Keratinocyte (primary cell): ENCODE results near the gene FDXR. TPM values are rescaled to one million over a fixed set of nuclear protein-coding genes. Genes with fewer than 3 reads are reported as not detected.

Experiments
- DNase-seq: peaks from one replicate; pipeline ENCODE4 v3.0.0-alpha.2; 2011; ENCODE audit warnings: low read depth, missing footprints, low spot score
- FAIRE-seq: peaks from 2 replicates; lab custom pipeline; 2011; peaks lifted over from hg19 to GRCh38; lab: Jason Lieb, UNC
- H2AFZ ChIP-seq: 2 replicates; pipeline ENCODE4 v1.6.0; 2012; ENCODE audit warnings: low read length, control low read depth, inconsistent platforms; ENCODE audit not compliant: control insufficient read depth
- H3K27ac ChIP-seq: 2 replicates; pipeline ENCODE4 v1.5.1; 2011; ENCODE audit warnings: low read length; ENCODE audit not compliant: control insufficient read depth, insufficient read depth
- H3K27me3 ChIP-seq: 3 replicates; pipeline ENCODE4 v1.6.0; 2011; ENCODE audit warnings: low read length; ENCODE audit not compliant: control insufficient read depth, insufficient read depth; ENCODE audit errors: extremely low read depth
- H3K36me3 ChIP-seq, 2 experiments: 2 replicates in 1 of 2; 3 replicates in 1 of 2; pipeline ENCODE4 v1.5.1; 2011; ENCODE audit warnings: low read length in 2 of 2, mild to moderate bottlenecking in 1 of 2; ENCODE audit not compliant: control insufficient read depth in 2 of 2, insufficient read depth in 2 of 2; ENCODE audit errors: extremely low read depth in 1 of 2
- H3K4me1 ChIP-seq: 3 replicates; pipeline ENCODE4 v1.5.1; 2011; ENCODE audit warnings: low read length; ENCODE audit not compliant: control insufficient read depth, insufficient read depth; ENCODE audit errors: extremely low read depth
- H3K4me2 ChIP-seq: 3 replicates; pipeline ENCODE4 v1.6.0; 2011; ENCODE audit warnings: low read depth, low read length; ENCODE audit not compliant: control insufficient read depth, insufficient read depth; ENCODE audit errors: extremely low read depth
- H3K4me3 ChIP-seq, 3 experiments: fragments of 200-600 bp in 1 of 3; sonication (generic) in 1 of 3; 2 replicates in 2 of 3; 3 replicates in 1 of 3; pipeline ENCODE4 v1.5.1; 2011 to 2016; ENCODE audit warnings: low read length in 3 of 3, mild to moderate bottlenecking in 3 of 3, control low read depth in 2 of 3, inconsistent platforms in 1 of 3, low read depth in 1 of 3, mixed read lengths in 1 of 3, mixed run types in 1 of 3, moderate library complexity in 1 of 3; ENCODE audit not compliant: control insufficient read depth in 2 of 3, insufficient read depth in 2 of 3; ENCODE audit errors: extremely low read depth in 1 of 3
- H3K79me2 ChIP-seq: 2 replicates; pipeline ENCODE4 v1.6.0; 2012; ENCODE audit warnings: low read length; ENCODE audit not compliant: control insufficient read depth, insufficient read depth
- H3K9ac ChIP-seq: 3 replicates; pipeline ENCODE4 v1.6.0; 2011; ENCODE audit warnings: low read length; ENCODE audit not compliant: control insufficient read depth, insufficient read depth; ENCODE audit errors: extremely low read depth
- H3K9me1 ChIP-seq: 3 replicates; pipeline ENCODE4 v1.6.0; 2011; ENCODE audit warnings: low read length; ENCODE audit not compliant: control insufficient read depth, insufficient read depth; ENCODE audit errors: extremely low read depth
- H3K9me3 ChIP-seq: 2 replicates; pipeline ENCODE4 v1.5.1; 2012; ENCODE audit warnings: low read depth, low read length; ENCODE audit not compliant: control insufficient read depth
- H4K20me1 ChIP-seq: 3 replicates; pipeline ENCODE4 v1.6.0; 2011; ENCODE audit warnings: low read length; ENCODE audit not compliant: control insufficient read depth, insufficient read depth; ENCODE audit errors: extremely low read depth
- EZH2 ChIP-seq: IDR thresholded peaks from one replicate; pipeline ENCODE4 v1.6.1; 2012; ENCODE audit warnings: inconsistent platforms, mild to moderate bottlenecking, low read length, moderate library complexity
- dilution Hi-C: fragments of 300-500 bp; cut with MboI; formaldehyde crosslinking; loops from one replicate; pipeline ENCODE4 v1.7.0; 2020; ENCODE audit warnings: low sequenced_read_pairs; ENCODE audit not compliant: extremely low pct_ligation_motif_present
- polyA plus RNA-seq, 5 experiments: library from polyadenylated mRNA; depleted of rRNA in 3 of 5; stranded (reverse) in 3 of 5; stranded (forward) in 1 of 5; unstranded in 1 of 5; fragments of >200 nt; gene quantifications; 1 replicate in 1 of 5; 2 replicates in 3 of 5; 3 replicates in 1 of 5; pipeline versions ENCODE4 v1.2.1 to v1.2.3, GENCODE V29; 2011 to 2012; ENCODE audit warnings: missing spikeins in 2 of 5, low read depth in 1 of 5, low replicate concordance in 1 of 5
- TF ChIP-seq, protein P1 (sequence below), 3 experiments: IDR thresholded peaks in 1 of 3; conservative IDR thresholded peaks in 1 of 3; optimal IDR thresholded peaks in 1 of 3; 2 replicates in 2 of 3; 3 replicates in 1 of 3; pipeline versions ENCODE3 to v1.5.1; 2011; ENCODE audit warnings: low read length in 3 of 3, mild to moderate bottlenecking in 3 of 3, moderate library complexity in 2 of 3, control low read depth in 1 of 3, inconsistent platforms in 1 of 3; ENCODE audit not compliant: insufficient read depth in 2 of 3; ENCODE audit errors: extremely low read depth in 1 of 3

Gene FDXR
- polyA plus RNA-seq, 1 donor (not counting 4 experiments of a cell fraction or from before 2014, with no cell fraction given): 12.0 TPM

DNA sequence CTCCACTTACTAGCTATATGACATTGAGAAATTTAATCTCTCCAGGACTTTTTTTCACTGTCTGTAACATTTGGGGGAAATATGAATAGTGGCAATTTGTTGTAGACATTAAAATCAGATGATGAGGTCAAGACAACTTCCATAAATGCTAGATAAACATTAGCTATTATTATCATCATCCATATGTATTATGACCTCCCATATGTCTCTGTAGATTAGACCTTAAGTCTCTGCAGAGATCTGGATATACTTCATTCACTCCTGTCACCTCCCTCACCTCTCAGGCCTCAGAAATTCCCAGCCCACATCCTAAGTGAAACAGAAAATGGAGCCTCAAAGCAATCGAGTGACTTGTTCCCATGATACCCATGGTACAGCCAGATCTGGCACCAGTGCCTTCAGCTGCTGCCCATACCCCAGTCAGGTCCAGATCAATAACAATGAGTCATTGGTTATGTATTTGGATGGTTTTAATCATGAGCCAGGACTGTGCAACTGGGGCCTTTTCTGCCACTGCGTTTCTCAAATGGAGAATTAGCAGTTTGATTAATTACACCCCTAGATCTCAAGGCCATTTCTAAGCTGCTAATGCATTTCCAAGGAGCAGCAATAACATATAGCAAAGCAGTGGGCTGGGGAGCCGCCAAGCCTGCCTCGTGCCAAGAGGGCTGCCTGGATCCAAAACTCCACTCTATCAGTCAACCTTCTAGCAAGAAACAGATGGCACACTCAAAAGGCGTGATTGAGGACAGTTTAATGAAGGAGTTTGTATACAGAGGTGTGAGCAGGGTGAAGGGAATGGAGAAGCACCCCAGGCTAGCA lies 2.6 kb upstream of the FDXR start:
- TF ChIP-seq, protein P1, sequence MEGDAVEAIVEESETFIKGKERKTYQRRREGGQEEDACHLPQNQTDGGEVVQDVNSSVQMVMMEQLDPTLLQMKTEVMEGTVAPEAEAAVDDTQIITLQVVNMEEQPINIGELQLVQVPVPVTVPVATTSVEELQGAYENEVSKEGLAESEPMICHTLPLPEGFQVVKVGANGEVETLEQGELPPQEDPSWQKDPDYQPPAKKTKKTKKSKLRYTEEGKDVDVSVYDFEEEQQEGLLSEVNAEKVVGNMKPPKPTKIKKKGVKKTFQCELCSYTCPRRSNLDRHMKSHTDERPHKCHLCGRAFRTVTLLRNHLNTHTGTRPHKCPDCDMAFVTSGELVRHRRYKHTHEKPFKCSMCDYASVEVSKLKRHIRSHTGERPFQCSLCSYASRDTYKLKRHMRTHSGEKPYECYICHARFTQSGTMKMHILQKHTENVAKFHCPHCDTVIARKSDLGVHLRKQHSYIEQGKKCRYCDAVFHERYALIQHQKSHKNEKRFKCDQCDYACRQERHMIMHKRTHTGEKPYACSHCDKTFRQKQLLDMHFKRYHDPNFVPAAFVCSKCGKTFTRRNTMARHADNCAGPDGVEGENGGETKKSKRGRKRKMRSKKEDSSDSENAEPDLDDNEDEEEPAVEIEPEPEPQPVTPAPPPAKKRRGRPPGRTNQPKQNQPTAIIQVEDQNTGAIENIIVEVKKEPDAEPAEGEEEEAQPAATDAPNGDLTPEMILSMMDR (optimal IDR thresholded peaks at IDR 0.05 in 1 of 3, IDR thresholded peaks at IDR 0.05 in 1 of 3, conservative IDR thresholded peaks at IDR 0.05 in 1 of 3; ENCODE audit: extremely low read depth in 1 of 3, insufficient read depth in 2 of 3, low read length in 3 of 3): no peak
- TF ChIP-seq EZH2: no peak
- H3K79me2 ChIP-seq: peaks cover 8% of the 10 kb centered on the region
- no peak for DNase-seq
- no peak overlapping the region for H2AFZ ChIP-seq
- H3K4me3 ChIP-seq: no peak overlapping the region
- H3K4me2 ChIP-seq: no peak overlapping the region
- H3K9ac ChIP-seq: no peak overlapping the region
- no peaks in the 10 kb centered on the region for H3K36me3 ChIP-seq
- H3K9me1 ChIP-seq: no peaks in the 10 kb centered on the region
- H3K27me3 ChIP-seq: no peaks in the 10 kb centered on the region
- H3K27ac ChIP-seq: no peak overlapping the region
- H3K9me3 ChIP-seq: no peaks in the 10 kb centered on the region
- peaks cover 30% of the 10 kb centered on the region for H3K4me1 ChIP-seq
- dilution Hi-C loops: no loop called here
- FAIRE-seq: no peak
- H4K20me1 ChIP-seq: no peaks in the 10 kb centered on the region

DNA sequence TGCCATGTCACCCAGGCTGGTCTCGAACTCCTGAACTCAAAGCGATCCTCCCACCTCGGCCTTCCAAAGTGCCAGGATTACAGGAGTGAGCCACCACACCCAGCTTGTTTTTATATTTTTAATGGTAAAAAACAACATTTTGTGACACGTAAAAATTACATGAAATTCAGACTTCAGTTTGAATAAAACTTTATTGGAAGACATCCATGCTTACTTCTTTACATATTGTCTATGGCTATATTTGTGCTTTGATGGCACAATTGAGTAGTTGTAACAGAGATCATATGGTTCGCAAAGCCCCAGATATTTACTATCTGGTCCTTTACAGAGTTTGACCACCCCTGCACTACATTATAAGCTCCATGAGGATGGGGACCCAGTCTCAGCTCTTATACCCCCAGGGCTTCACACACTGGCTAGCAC lies 1.8 kb upstream of the FDXR start:
- peaks cover 30% of the 10 kb centered on the region for H3K4me1 ChIP-seq
- H3K9ac ChIP-seq: no peak overlapping the region
- H4K20me1 ChIP-seq: no peaks in the 10 kb centered on the region
- dilution Hi-C loops: no loop called here
- TF ChIP-seq, protein P1 (optimal IDR thresholded peaks at IDR 0.05 in 1 of 3, IDR thresholded peaks at IDR 0.05 in 1 of 3, conservative IDR thresholded peaks at IDR 0.05 in 1 of 3; ENCODE audit: extremely low read depth in 1 of 3, insufficient read depth in 2 of 3, low read length in 3 of 3): no peak
- no peak for TF ChIP-seq EZH2
- peaks cover 8% of the 10 kb centered on the region for H3K79me2 ChIP-seq
- no peaks in the 10 kb centered on the region for H3K9me3 ChIP-seq
- no peak overlapping the region for H2AFZ ChIP-seq
- no peak overlapping the region for H3K27ac ChIP-seq
- FAIRE-seq: no peak
- H3K4me2 ChIP-seq: no peak overlapping the region
- H3K9me1 ChIP-seq: no peaks in the 10 kb centered on the region
- no peak for DNase-seq
- no peak overlapping the region for H3K4me3 ChIP-seq
- H3K27me3 ChIP-seq: no peaks in the 10 kb centered on the region
- H3K36me3 ChIP-seq: peaks cover 0 to 2% of the 10 kb centered on the region in 2 experiments
